IMR-90 (cell line): ENCODE measurements around the gene KCNJ10.

ENCODE experiments used
- CEBPB ChIP-seq: IDR thresholded peaks from 2 replicates; pipeline ENCODE4 v1.6.1; 2012; ENCODE audit warnings: low read depth, low read length, improper control_type of control experiment
- CHD1 ChIP-seq: IDR thresholded peaks from 2 replicates; pipeline ENCODE4 v1.6.1; 2012; ENCODE audit warnings: low read depth, low read length, improper control_type of control experiment
- CTCF ChIP-seq: conservative IDR thresholded peaks from 2 replicates; pipeline ENCODE4 v1.5.1; 2012; ENCODE audit warnings: mild to moderate bottlenecking, low read depth, low read length, improper control_type of control experiment
- FOS ChIP-seq: fragments of 150-350 bp; IDR thresholded peaks from 2 replicates; pipeline ENCODE4 v1.6.1; 2016; ENCODE audit warnings: low read depth, low read length
- MAFK ChIP-seq: IDR thresholded peaks from 2 replicates; pipeline ENCODE4 v1.6.1; 2012; ENCODE audit warnings: low read depth, low read length, improper control_type of control experiment
- MAZ ChIP-seq: IDR thresholded peaks from 2 replicates; pipeline ENCODE4 v1.6.1; 2012; ENCODE audit warnings: low read depth, mild to moderate bottlenecking, low read length, improper control_type of control experiment, moderate library complexity, borderline replicate concordance
- MXI1 ChIP-seq: IDR thresholded peaks from 2 replicates; pipeline ENCODE4 v1.6.1; 2012; ENCODE audit warnings: low read depth, mild to moderate bottlenecking, low read length, moderate library complexity, borderline replicate concordance
- POLR2A ChIP-seq: IDR thresholded peaks from 2 replicates; pipeline ENCODE4 v1.6.1; 2012; ENCODE audit warnings: mild to moderate bottlenecking, low read depth, low read length
- RCOR1 ChIP-seq: IDR thresholded peaks from 2 replicates; pipeline ENCODE4 v1.6.1; 2012; ENCODE audit warnings: mild to moderate bottlenecking, low read length, improper control_type of control experiment; ENCODE audit not compliant: insufficient replicate concordance
- RFX5 ChIP-seq: IDR thresholded peaks from 2 replicates; pipeline ENCODE4 v1.8.0; 2012; ENCODE audit warnings: low read depth, mild to moderate bottlenecking, low read length, moderate library complexity
- SMC3 ChIP-seq: fragments of 150-350 bp; IDR thresholded peaks from 2 replicates; pipeline ENCODE4 v1.6.1; 2016; ENCODE audit warnings: low read depth, mild to moderate bottlenecking, antibody characterized with exemption, low read length, moderate library complexity

- TF ChIP-seq CTCF (no peak), CEBPB (no peak), MAFK (no peak), POLR2A (no peak), RFX5 (no peak), SMC3 (no peak), FOS (no peak), CHD1 (no peak), MXI1 (no peak), RCOR1 (no peak), MAZ (no peak)
Measured at GRCh38 chr1:160005070-160005469, 64.9 kb downstream of the KCNJ10 start.
